Astrocyte (in vitro differentiated cells and primary cell): ENCODE data around the gene PTGS2.

Source experiments
- EZH2 ChIP-seq: IDR thresholded peaks from 2 replicates; pipeline ENCODE4 v1.6.1; 2012; ENCODE audit warnings: mild to moderate bottlenecking, low read length, inconsistent platforms; ENCODE audit not compliant: insufficient read depth
- TF ChIP-seq, protein P1 (sequence below): IDR thresholded peaks from 2 replicates; pipeline ENCODE4 v1.5.1; 2011; ENCODE audit warnings: low read depth, mild to moderate bottlenecking, inconsistent platforms, low read length, moderate library complexity; ENCODE audit not compliant: insufficient read depth

DNA sequence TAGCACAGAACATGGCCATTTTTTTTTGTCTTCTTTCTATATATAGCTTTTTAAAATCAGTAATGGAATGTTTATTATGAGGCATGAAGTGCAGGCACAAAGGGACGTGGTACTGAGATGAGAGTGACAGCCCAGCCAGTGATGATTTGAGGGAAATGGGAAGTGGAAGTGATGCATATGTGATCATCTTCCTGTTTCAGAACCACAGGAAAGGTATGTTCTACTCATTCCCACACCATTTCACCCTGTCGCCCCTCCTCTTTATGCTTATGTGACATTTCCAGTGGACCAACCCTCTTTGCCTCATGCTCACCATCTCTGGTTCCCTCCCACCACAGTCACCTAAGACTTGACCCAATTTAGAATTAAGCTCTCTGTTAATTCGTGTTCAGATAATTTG lies 24.3 kb downstream of the PTGS2 start:
- TF ChIP-seq, protein P1, sequence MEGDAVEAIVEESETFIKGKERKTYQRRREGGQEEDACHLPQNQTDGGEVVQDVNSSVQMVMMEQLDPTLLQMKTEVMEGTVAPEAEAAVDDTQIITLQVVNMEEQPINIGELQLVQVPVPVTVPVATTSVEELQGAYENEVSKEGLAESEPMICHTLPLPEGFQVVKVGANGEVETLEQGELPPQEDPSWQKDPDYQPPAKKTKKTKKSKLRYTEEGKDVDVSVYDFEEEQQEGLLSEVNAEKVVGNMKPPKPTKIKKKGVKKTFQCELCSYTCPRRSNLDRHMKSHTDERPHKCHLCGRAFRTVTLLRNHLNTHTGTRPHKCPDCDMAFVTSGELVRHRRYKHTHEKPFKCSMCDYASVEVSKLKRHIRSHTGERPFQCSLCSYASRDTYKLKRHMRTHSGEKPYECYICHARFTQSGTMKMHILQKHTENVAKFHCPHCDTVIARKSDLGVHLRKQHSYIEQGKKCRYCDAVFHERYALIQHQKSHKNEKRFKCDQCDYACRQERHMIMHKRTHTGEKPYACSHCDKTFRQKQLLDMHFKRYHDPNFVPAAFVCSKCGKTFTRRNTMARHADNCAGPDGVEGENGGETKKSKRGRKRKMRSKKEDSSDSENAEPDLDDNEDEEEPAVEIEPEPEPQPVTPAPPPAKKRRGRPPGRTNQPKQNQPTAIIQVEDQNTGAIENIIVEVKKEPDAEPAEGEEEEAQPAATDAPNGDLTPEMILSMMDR: no peak
- no peak for TF ChIP-seq EZH2
